LoVo (cell line): ENCODE results near the gene MAGIX.
A peak's percentile ranks its signal among the peaks of the same experiment; 100 is the strongest.
"Not testable (repeated sequence)": the region's sequence is repeated elsewhere in the genome, so short reads cannot be mapped to it uniquely, and the experiment has no call there.

ENCODE experiments used
- DNase-seq: peaks from one replicate; pipeline ENCODE4 v3.0.0-alpha.2; 2016; ENCODE audit warnings: low spot score

MAGIX gene

DNA sequence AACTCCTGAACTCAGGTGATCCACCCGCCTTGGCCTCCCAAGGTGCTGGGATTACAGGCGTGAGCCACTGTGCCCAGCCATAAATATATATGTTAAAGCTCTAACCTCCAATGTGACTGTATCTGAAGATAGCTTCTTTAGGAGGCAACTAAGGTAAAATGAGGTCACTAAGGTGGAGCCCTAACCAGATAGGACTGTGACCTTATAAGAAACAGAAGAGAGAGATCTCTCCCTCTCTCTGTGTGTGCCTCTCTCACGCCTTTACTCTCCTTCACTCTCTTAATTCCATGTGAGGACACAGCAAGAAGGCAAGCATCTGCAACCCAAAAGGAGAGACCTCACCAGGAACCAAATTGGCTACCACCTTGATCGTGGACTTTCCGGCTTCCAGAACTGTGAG is 926 bp upstream of the MAGIX start:
- no peak for DNase-seq

DNA sequence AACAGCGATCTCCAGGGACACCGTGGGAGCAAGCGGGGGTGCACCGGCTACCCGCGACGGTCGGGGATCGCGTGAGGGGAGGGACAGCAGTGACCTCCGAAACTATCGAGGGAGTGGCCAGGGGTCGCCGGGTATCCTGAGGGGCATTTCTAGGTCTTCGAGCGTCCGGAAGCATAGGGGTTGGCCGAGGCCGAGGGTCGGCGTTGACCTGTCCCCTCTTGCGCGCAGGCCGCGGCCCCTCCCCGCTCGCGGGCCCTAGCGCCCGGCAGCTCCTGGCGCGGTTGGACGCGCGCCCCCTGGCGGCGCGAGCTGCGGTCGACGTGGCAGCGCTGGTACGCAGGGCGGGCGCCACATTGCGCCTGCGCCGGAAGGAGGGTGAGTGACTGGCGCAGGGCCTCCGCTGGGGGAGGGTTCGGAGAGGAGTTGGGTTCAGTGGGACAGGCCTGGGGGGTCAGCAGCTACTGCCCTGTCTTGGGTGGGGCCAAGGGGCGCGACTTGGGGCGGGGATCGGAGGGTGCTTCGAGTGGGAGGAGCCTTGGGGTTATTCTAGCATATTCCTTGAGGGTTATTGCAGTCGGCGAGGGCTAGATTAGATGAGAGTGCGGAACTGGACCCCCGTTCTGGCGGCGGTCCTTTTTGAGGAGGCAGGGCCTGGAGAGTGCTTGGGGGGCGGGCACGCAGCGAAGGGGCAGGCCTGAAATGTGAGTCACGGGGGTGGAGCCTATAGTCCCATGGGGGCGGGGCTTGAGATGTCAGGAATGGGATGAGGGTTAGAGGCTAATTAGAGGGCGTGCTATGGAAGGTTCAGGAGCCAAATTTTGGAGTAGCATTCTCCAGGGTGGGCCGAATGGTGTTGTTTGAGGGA is 1.2 kb downstream of the MAGIX start:
- peak; percentile 72 for DNase-seq

DNA sequence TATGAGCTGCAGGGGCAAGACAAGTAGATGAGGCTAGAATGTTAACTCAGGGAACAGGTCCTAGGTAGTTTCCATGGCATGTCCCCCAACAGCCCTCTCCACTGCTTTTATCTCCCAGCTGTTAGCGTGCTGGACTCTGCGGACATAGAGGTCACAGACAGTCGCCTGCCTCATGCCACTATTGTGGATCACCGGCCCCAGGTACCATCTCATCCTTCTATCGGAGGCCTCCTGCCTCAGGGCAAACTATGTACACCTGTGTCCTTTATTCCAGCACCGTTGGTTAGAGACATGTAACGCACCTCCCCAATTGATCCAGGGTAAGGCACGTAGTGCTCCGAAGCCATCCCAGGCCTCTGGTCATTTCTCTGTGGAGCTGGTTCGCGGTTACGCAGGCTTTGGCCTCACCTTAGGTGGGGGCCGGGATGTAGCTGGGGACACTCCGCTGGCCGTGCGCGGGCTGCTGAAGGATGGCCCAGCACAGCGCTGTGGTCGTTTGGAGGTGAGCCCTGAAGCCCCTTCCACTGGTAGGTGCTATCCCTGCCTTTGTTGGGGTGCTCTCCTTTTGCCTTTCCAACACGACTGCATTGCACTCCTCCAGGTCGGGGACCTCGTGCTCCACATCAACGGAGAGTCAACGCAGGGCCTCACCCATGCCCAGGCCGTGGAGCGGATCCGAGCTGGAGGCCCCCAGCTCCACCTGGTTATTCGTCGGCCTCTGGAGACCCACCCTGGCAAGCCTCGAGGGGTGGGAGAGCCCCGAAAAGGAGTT is 2.2 kb downstream of the MAGIX start:
- DNase-seq, result no peak

DNA sequence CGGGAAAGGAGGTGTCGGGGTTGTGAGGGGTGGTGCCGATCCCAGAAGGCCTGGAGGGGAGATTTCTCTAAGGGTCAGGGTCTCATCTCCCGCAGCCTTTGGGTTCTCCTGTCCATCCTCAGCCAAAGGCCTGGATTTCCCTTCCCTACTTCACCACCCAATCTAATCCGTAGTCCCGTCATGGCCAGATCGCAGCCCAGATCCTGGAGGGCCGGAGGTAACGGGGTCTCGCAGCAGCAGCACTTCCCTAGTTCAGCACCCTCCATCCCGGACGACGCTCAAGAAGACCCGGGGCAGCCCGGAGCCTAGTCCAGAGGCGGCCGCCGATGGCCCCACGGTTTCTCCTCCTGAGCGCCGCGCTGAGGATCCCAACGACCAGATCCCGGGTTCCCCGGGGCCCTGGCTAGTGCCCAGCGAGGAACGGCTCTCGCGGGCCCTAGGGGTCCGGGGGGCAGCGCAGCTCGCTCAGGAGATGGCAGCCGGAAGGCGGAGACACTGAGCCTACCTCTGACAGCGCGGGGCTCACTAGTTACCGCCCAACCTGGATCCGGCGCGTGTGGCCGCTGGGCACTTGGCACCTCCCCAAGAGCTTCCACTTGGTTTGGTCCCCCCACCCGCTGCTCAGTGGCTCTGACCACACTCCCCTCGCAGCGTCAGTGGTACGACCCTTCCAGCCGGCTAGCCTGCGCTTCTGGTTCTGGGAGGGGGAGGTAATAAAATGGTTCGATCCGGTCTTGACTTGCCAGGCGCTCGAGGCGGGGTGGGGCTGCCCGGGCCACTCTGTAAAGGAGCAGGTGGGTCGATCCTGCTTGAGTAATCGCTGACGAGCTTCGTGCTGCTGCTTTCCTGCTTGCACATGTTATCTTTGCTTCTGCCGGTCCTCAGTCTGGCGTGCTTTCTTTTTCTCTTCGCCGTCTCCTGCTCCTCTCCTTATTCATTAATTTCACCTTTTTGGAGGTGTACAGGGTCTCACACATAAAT is 3.6 kb downstream of the MAGIX start:
- no peak for DNase-seq

DNA sequence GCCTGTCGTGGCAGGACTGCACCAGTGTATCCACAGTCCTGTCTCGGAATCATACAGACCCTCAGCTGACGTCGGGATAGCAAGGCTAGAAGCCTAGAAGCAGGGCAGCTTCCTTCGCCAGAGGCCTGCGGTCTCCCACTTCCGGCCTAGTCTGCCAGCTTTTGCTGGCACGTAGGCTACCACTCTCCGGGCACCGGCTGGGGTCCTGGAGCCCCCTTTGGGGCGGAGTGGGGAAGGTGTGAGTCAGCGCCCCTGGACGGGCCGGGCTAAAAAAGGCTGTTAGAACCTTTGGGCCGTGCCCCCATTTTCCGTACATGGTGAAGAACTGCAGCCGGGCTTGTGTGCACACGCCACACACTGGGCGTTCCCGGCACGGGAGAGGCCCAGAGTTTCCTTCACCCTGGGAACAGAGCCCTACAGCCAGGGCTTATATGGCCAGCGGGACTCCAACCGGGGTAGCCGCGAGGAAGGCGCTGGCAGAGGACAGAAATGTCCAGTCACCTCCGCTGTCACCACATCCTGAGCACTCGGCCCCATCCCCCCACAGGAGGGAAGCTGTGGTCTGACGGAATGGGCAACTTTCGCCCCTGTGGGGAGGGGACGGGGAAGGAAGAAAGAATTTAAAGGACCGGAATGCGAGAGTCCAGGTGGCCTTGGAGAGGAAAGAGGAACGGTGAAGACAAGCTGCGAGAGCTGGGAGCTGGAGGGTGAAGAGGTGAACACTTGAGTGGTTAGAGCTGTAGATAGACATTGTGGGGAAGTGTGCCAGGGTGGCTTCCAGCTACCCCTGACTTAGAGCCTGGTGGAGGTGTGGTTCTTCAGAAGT is 4.6 kb downstream of the MAGIX start:
- no peak for DNase-seq

DNA sequence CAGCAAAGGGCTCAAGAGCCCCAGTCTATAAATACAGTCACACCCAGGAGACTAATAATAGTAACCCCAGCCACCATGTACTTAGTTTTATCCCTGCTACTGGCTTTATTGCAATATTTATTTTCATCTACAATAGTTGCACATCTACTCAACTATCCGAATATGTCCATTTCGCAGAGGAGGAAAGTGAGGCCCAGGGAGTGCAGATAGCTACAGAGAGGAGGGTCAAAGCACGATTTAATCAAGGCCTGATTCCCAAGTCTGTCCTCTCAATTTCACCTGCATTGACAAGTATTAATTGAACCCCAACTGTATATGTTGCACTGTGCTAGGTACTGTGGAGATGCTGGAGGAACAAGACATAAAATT is 5.2 kb downstream of the MAGIX start:
- DNase-seq, result no peak

DNA sequence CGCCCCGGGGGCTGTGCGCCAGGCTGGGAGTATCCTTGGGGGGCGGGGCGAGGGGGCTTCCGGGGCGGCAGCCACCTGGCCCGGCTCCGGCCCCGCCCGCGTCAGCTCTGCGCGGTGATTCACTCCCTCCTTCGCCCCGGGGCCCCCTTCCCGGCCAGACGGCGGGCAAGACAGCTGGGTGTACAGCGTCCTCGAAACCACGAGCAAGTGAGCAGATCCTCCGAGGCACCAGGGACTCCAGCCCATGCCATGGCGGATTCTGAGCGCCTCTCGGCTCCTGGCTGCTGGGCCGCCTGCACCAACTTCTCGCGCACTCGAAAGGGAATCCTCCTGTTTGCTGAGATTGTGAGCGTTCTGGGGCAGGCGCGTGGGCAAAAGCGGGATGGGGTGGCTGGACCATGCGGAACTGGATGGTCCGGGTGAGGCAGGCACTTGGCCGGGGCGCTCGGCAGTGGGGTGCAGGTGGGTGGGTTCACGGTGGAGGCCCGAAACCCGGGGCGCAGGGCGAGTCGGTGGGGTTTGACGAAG is 9.3 kb downstream of the MAGIX start, which contains the start of gene PLP2:
Gene PLP2, plus strand, starts transcription at position 147 of the 528 bp plus-strand sequence. Its CDS starts 103 bp downstream, at position 250.
- peak; percentile 46 for DNase-seq

DNA sequence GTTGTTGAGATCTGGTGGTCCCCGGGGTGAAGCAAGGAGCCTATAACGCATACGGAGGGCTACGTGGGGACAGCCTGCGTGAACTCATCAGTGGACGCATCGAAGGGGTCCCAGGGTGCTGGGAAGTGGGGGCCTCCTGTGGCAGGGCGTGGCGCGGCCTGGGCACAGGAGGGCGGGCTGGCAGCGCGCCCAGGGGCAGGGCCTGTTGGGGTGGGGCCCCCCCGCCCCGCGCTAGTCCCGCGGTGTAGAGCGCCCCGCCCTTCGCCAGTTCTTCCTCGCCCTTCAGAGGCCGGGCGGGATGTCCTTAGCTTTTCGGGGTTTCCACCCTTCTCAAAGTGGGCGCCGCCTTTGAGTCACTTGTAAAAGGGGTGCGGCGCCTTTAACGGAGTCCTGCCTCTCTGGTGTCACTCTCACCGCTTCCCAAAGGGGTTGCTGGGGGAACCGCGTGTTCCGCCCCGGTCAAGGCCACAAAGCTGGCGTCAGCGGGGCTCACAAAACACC is 9.8 kb downstream of the MAGIX start:
- DNase-seq, result peak; percentile 73

DNA sequence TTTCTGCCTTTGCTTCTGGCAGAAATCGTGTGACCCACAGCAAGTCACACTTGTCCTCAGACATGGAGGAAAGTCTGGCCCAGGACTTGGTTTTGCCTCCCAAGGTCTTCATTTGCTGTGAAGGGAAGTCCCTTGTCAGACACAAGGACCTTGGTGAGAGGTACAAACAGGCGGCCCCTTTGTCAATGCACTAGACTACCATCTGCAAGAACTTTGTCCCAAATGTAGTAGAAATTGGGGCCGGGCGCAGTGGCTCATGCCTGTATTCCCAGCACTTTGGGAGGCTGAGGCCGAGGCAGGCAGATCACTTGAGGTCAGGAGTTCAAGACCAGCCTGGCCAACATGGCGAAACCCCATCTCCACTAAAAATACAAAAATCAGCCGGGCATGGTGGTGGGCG is 11.0 kb downstream of the MAGIX start:
- not testable (repeated sequence) for DNase-seq

DNA sequence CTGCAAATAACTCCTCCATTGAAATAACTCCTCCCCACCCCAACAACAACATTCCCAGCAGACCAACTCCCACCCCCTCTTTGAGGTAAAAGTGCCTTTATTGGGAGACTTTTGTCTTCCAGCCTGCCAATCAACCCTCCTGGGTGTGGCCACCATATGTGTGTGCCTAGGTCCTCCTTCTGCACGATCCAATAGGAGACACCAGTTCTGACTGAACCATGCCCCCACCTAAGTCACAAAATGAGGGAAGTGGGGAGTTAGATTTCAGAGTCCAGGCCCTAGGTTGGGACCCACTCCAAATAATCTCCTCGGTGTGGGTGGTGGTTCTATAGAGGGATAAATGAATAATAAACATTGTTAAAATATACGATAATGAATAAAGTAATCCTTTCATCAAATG is 12.2 kb downstream of the MAGIX start:
- no peak for DNase-seq

DNA sequence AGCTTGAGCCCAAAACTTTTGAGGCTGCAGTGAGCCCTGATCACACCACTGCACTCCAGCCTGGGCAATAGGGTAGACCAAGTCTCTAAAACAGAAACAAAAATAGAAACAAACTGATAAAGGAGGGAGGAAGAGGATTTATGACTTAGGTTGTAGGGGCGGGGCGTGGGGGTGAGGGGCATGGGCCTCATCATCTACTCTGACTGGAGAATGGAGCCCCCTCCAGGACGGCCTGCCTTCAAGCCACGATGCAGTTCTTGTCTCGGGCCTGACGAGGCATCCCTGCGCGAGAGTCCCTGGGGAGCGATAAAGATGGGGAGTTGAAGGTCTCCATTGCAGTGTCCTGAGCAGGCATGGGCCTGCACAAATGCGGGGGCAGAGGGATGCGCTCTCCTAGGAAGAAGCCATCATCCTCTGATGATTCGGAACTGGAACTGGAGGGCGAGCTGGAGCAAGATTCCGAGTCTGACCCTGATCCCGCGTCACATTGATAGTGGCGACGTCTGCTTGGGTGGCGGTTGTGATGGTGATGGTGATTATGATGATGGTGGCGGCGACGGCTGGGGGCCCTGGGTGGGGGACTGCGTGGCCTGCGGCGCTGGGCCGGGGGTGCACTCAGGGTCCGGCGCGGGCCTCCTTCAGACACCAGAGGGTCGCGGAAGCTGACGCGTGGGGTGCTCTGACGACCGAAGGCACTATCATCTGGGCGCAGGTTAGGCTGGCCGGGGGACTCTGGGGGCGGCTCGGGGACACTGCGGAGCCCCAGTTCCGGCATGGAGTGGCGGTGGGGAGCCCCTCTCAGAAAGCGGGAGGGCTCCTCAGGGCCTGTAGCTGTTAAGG is 13.1 kb downstream of the MAGIX start:
- no peak for DNase-seq

DNA sequence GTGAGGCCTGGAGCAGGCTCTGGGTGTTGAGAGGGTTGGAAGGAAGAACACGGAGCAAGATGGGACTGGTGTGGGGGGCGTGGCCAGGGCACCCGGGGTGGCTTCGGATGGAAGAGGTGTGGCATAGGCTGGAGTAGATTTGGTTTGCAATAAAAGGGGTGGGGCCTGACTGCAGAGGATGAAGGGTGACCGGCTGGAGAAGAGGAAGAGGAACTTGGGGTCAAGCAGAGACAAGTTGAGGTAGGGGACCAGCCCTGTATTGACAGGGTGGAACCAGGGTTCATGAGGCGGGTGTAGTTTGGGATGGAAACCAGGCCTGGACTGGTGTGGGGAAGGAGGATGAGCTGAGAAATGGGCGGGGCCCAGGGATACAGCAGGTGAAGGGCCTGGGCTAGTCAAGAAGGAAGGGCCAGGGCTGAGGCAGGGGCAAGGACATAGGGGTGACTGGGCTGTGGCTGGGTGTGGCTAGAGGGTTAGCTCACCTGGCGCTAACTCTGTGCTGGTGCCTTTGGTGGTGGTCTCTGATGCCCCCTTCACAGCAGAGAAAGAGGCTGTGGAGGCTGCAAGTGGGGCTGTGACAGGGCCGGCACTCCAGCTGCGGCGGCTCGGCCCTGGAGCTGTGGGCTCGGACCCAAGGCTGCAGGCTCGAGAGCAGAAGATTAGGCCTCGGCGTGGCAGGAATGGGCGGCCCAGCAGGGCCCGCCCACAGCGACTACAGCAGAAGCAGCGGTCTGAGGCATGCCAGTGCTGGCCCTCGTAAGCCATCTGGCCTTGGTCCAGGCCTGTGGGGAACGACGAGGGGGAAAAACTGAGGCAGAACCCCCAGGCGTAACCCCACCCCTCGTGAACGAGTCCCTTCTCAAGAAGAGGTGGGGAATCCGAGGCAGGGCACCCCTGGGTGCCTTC is 14.1 kb downstream of the MAGIX start:
- no peak for DNase-seq

DNA sequence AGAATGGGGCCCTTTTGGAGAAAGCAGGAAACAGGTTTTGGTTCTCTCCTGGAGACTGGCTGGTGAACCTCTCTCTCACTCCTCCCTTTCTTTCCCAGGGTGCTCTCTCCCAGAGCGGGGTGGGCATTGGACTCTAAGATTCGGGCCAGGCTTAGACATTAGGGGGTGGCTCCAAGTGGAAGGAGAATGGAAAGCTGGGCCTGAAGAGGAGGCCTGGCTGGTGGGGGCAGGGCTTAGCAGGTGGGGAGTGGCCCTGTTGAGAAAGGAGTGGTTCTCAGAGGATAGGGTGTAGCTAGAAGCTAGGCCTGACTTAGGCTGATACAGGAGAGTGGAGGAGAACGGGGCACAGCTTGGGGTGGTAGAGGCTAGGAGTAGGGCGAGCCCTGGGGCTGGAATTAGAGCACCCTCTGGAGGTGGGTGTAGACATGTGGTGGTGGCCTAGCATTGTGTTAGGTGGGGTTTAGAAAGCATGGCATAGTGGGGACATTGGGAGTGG is 14.8 kb downstream of the MAGIX start:
- DNase-seq, result no peak

DNA sequence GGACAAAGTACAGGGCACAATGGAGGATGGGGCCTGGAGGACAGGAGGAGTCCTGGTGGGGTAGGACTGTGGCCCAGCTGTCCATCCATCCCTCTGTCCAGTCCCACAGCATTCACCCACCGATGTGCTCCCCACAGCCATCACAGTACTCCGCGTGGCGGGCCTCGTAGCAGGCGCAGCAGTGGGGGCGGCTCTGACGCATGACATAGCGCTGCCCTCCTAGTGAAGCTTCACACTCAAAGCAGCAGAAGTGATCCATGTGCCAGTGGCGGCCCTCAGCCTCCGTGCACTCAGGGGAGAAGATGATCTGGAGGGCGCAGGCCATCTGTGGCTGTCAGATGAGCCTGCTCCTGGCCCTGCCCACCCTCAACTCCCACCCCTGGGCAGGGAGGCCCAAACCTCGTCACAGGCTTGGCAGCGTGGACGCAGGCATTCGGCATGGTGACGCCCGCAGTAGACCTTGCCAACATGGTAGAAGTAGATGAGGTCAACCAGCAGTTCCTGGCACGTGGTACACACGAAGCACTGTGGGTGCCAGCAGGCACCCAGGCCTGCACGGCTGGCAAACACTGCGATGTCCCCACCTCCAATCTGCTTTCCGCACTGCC is 15.4 kb downstream of the MAGIX start:
- DNase-seq, result no peak

DNA sequence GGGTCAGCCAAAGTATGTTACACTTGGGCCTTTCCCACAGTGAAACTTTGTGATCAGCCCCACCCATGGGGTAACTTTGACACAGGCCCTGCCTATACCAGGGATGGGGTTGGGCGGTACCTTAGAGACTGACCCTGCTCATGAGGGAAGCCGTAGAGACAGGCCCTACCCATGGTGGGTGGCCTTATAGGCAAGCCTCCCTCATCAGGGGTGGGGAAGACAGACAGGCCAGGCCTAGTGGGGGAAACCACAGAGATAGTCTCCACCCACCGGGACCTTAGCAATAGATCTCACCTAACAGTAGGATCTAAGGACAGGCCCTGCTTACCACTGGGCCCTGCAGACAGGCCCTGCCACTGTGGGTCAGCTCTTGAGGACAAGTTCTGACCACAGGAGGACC is 16.0 kb downstream of the MAGIX start:
- DNase-seq, result no peak

DNA sequence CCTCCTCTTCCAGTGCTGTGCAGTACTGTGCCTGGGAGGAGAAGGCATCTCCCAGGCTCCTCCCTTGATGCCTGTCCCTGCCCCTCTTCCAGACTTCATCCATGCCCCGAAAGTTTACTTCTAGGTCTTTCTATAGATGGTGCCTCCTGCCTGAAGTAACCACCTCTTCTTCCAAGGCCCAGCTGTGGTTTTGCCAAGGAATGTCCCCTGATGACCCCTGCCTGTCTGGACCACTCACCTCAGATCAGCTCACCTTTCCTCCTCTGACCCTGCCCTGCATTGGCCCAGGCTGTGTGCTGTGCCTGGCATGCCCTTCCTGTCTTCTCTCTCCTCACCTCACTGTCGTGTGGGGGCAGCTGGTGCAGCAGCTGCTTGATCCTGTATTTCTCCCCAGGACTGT is 16.8 kb downstream of the MAGIX start:
- no peak for DNase-seq

DNA sequence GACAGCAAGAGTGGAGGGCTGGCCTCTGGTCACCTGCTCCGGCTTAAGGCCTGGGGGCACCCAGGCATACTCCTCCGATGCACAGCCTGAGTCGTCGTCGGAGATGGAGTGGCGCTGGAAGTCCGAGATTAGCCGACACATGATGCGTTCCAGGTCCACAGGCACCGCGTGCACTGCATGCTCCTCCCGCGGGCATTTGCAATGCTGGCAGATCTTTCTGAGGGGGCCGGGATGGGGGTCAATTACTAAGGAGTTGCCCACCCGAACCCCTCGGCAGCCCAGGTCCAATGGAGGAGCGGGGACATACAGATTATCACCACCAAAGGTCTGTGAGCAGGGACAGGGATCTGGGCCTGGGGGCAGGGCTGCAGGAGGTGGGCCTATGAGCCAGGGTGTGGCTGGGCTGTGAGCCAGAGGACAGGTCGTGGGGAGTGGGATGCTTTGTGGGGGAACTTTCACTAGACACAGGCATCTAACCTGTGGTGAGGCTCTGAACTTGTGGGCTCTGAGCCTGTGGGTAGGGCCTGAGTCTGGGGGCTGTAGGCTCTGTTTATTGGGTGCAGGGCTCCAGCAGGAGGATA is 21.2 kb downstream of the MAGIX start:
- DNase-seq, result no peak
